ENCODE measurements around the gene NDST3.

DNA sequence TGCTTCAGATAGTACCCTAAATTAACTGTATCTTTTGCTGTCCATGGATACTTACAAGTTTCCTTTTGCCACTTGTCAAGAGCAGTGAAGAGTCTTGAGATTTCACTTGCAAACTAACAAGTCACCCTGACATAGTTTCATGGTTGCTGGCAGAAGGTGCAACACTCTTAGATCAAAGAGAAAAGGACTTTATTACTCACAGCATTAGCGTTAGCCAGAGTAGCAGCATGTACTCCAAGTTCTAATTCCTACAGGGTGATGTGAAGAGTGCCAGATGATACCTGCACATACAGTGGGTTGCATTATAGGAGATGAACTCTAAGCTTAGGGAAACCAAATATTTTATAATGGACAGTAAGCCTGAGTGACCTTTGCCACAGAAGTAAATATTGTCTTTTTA, 47.9 kb downstream of the NDST3 start:
- TF ChIP-seq POLR2A (IDR thresholded peaks at IDR 0.05; ENCODE audit: insufficient read depth in 1 of 2, low read depth in 2 of 2, low read length in 2 of 2): no peak
- TF ChIP-seq, protein P1, sequence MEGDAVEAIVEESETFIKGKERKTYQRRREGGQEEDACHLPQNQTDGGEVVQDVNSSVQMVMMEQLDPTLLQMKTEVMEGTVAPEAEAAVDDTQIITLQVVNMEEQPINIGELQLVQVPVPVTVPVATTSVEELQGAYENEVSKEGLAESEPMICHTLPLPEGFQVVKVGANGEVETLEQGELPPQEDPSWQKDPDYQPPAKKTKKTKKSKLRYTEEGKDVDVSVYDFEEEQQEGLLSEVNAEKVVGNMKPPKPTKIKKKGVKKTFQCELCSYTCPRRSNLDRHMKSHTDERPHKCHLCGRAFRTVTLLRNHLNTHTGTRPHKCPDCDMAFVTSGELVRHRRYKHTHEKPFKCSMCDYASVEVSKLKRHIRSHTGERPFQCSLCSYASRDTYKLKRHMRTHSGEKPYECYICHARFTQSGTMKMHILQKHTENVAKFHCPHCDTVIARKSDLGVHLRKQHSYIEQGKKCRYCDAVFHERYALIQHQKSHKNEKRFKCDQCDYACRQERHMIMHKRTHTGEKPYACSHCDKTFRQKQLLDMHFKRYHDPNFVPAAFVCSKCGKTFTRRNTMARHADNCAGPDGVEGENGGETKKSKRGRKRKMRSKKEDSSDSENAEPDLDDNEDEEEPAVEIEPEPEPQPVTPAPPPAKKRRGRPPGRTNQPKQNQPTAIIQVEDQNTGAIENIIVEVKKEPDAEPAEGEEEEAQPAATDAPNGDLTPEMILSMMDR (CRISPR knock-in tag; IDR thresholded peaks at IDR 0.05): no peak
- no peak for TF ChIP-seq ZNF263 (CRISPR knock-in tag; IDR thresholded peaks at IDR 0.05)
- TF ChIP-seq, protein P2, sequence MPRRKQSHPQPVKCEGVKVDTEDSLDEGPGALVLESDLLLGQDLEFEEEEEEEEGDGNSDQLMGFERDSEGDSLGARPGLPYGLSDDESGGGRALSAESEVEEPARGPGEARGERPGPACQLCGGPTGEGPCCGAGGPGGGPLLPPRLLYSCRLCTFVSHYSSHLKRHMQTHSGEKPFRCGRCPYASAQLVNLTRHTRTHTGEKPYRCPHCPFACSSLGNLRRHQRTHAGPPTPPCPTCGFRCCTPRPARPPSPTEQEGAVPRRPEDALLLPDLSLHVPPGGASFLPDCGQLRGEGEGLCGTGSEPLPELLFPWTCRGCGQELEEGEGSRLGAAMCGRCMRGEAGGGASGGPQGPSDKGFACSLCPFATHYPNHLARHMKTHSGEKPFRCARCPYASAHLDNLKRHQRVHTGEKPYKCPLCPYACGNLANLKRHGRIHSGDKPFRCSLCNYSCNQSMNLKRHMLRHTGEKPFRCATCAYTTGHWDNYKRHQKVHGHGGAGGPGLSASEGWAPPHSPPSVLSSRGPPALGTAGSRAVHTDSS (CRISPR knock-in tag; conservative IDR thresholded peaks at IDR 0.05): no peak
